Measurements from ENCODE around the gene HDAC10.

The HDAC10 gene

GRCh38 chr22:50283821-50284220, 32.8 kb upstream of the HDAC10 start:
- H3K9me3 ChIP-seq (ENCODE audit: control insufficient read depth, insufficient read depth, low read length) = no peaks in the 10 kb centered on the region
- peaks cover 82% of the 10 kb centered on the region for H3K36me3 ChIP-seq (ENCODE audit: control insufficient read depth, insufficient read depth, low read length)
- H3K27me3 ChIP-seq (ENCODE audit: control insufficient read depth, insufficient read depth, low read length) = no peaks in the 10 kb centered on the region
- H3K9ac ChIP-seq (ENCODE audit: low read depth, low read length) = no peak overlapping the region
- no peaks in the 10 kb centered on the region for H3K4me1 ChIP-seq (ENCODE audit: control insufficient read depth, insufficient read depth, low read length)
- H3K4me3 ChIP-seq (ENCODE audit: low read depth, low read length) = no peak overlapping the region
- H3K27ac ChIP-seq (ENCODE audit: low read depth, low read length) = no peak overlapping the region

- Histone ChIP-seq H3K9ac (ENCODE audit: low read depth, low read length) (no peak overlapping the region), H3K27ac (ENCODE audit: low read depth, low read length) (no peak overlapping the region), H3K4me1 (ENCODE audit: control insufficient read depth, insufficient read depth, low read length) (no peaks in the 10 kb centered on the region), H3K27me3 (ENCODE audit: control insufficient read depth, insufficient read depth, low read length) (no peaks in the 10 kb centered on the region), H3K9me3 (ENCODE audit: control insufficient read depth, insufficient read depth, low read length) (no peaks in the 10 kb centered on the region), H3K36me3 (ENCODE audit: control insufficient read depth, insufficient read depth, low read length) (peaks cover 83% of the 10 kb centered on the region), H3K4me3 (ENCODE audit: low read depth, low read length) (no peak overlapping the region)
These were observed 31.5 kb upstream of the HDAC10 start for GRCh38 chr22:50282361-50283155.

GRCh38 chr22:50281957-50282356, 30.9 kb upstream of the HDAC10 start:
- Histone ChIP-seq H3K27ac (ENCODE audit: low read depth, low read length) (peak overlapping the region; percentile 20), H3K4me3 (ENCODE audit: low read depth, low read length) (no peak overlapping the region), H3K27me3 (ENCODE audit: control insufficient read depth, insufficient read depth, low read length) (no peaks in the 10 kb centered on the region), H3K36me3 (ENCODE audit: control insufficient read depth, insufficient read depth, low read length) (peaks cover 84% of the 10 kb centered on the region), H3K4me1 (ENCODE audit: control insufficient read depth, insufficient read depth, low read length) (no peaks in the 10 kb centered on the region), H3K9me3 (ENCODE audit: control insufficient read depth, insufficient read depth, low read length) (no peaks in the 10 kb centered on the region), H3K9ac (ENCODE audit: low read depth, low read length) (no peak overlapping the region)

GRCh38 chr22:50281384-50281760, 30.3 kb upstream of the HDAC10 start:
- Histone ChIP-seq H3K4me1 (ENCODE audit: control insufficient read depth, insufficient read depth, low read length) (no peaks in the 10 kb centered on the region), H3K36me3 (ENCODE audit: control insufficient read depth, insufficient read depth, low read length) (peaks cover 83% of the 10 kb centered on the region), H3K4me3 (ENCODE audit: low read depth, low read length) (no peak overlapping the region), H3K27me3 (ENCODE audit: control insufficient read depth, insufficient read depth, low read length) (no peaks in the 10 kb centered on the region), H3K9me3 (ENCODE audit: control insufficient read depth, insufficient read depth, low read length) (peaks cover 1% of the 10 kb centered on the region; the same call in 1 of the 2 replicates), H3K27ac (ENCODE audit: low read depth, low read length) (peak overlapping the region; percentile 20), H3K9ac (ENCODE audit: low read depth, low read length) (no peak overlapping the region)

GRCh38 chr22:50280708-50281383, 29.8 kb upstream of the HDAC10 start:
- Histone ChIP-seq H3K27ac (ENCODE audit: low read depth, low read length) (no peak overlapping the region), H3K9ac (ENCODE audit: low read depth, low read length) (no peak overlapping the region), H3K36me3 (ENCODE audit: control insufficient read depth, insufficient read depth, low read length) (peaks cover 82% of the 10 kb centered on the region), H3K27me3 (ENCODE audit: control insufficient read depth, insufficient read depth, low read length) (no peaks in the 10 kb centered on the region), H3K9me3 (ENCODE audit: control insufficient read depth, insufficient read depth, low read length) (peaks cover 5% of the 10 kb centered on the region; the same call in 1 of the 2 replicates), H3K4me3 (ENCODE audit: low read depth, low read length) (no peak overlapping the region), H3K4me1 (ENCODE audit: control insufficient read depth, insufficient read depth, low read length) (no peaks in the 10 kb centered on the region)

GRCh38 chr22:50280022-50280707, 29.1 kb upstream of the HDAC10 start:
- Histone ChIP-seq H3K36me3 (ENCODE audit: control insufficient read depth, insufficient read depth, low read length) (peaks cover 87% of the 10 kb centered on the region), H3K9me3 (ENCODE audit: control insufficient read depth, insufficient read depth, low read length) (peaks cover 7% of the 10 kb centered on the region; the same call in 1 of the 2 replicates)

GRCh38 chr22:50278956-50279619, 28.0 kb upstream of the HDAC10 start:
- no peak overlapping the region for H3K9ac ChIP-seq (ENCODE audit: low read depth, low read length)
- H3K27ac ChIP-seq (ENCODE audit: low read depth, low read length) = no peak overlapping the region
- H3K4me3 ChIP-seq (ENCODE audit: low read depth, low read length) = no peak overlapping the region
- peaks cover 7% of the 10 kb centered on the region; the same call in 1 of the 2 replicates for H3K9me3 ChIP-seq (ENCODE audit: control insufficient read depth, insufficient read depth, low read length)
- H3K36me3 ChIP-seq (ENCODE audit: control insufficient read depth, insufficient read depth, low read length) = peaks cover 85% of the 10 kb centered on the region
- no peaks in the 10 kb centered on the region for H3K27me3 ChIP-seq (ENCODE audit: control insufficient read depth, insufficient read depth, low read length)
- H3K4me1 ChIP-seq (ENCODE audit: control insufficient read depth, insufficient read depth, low read length) = no peaks in the 10 kb centered on the region

More at GRCh38 chr22:50280022-50280707, 29.1 kb upstream of the HDAC10 start:
- no peak overlapping the region for H3K9ac ChIP-seq (ENCODE audit: low read depth, low read length)
- no peak overlapping the region for H3K27ac ChIP-seq (ENCODE audit: low read depth, low read length)
- H3K4me1 ChIP-seq (ENCODE audit: control insufficient read depth, insufficient read depth, low read length) = no peaks in the 10 kb centered on the region
- H3K4me3 ChIP-seq (ENCODE audit: low read depth, low read length) = no peak overlapping the region
- no peaks in the 10 kb centered on the region for H3K27me3 ChIP-seq (ENCODE audit: control insufficient read depth, insufficient read depth, low read length)

- Histone ChIP-seq H3K4me1 (ENCODE audit: control insufficient read depth, insufficient read depth, low read length) (no peaks in the 10 kb centered on the region), H3K4me3 (ENCODE audit: low read depth, low read length) (no peak overlapping the region), H3K9me3 (ENCODE audit: control insufficient read depth, insufficient read depth, low read length) (peaks cover 7% of the 10 kb centered on the region; the same call in 1 of the 2 replicates), H3K27me3 (ENCODE audit: control insufficient read depth, insufficient read depth, low read length) (no peaks in the 10 kb centered on the region), H3K27ac (ENCODE audit: low read depth, low read length) (no peak overlapping the region), H3K9ac (ENCODE audit: low read depth, low read length) (no peak overlapping the region), H3K36me3 (ENCODE audit: control insufficient read depth, insufficient read depth, low read length) (peaks cover 82% of the 10 kb centered on the region)
These were observed 27.4 kb upstream of the HDAC10 start for GRCh38 chr22:50278461-50278860.

- Histone ChIP-seq H3K4me3 (ENCODE audit: low read depth, low read length) (no peak overlapping the region), H3K27me3 (ENCODE audit: control insufficient read depth, insufficient read depth, low read length) (no peaks in the 10 kb centered on the region; the same call in 1 of the 2 replicates), H3K36me3 (ENCODE audit: control insufficient read depth, insufficient read depth, low read length) (peaks cover 75% of the 10 kb centered on the region), H3K9ac (ENCODE audit: low read depth, low read length) (no peak overlapping the region), H3K4me1 (ENCODE audit: control insufficient read depth, insufficient read depth, low read length) (no peaks in the 10 kb centered on the region), H3K27ac (ENCODE audit: low read depth, low read length) (no peak overlapping the region), H3K9me3 (ENCODE audit: control insufficient read depth, insufficient read depth, low read length) (peaks cover 7% of the 10 kb centered on the region; the same call in 1 of the 2 replicates)
These were observed 26.7 kb upstream of the HDAC10 start for GRCh38 chr22:50277761-50278160.

- H3K4me3 ChIP-seq (ENCODE audit: low read depth, low read length) = no peak overlapping the region
- H3K27me3 ChIP-seq (ENCODE audit: control insufficient read depth, insufficient read depth, low read length) = peaks cover 4% of the 10 kb centered on the region
- H3K36me3 ChIP-seq (ENCODE audit: control insufficient read depth, insufficient read depth, low read length) = peaks cover 59% of the 10 kb centered on the region
- peaks cover 7% of the 10 kb centered on the region; the same call in 1 of the 2 replicates for H3K9me3 ChIP-seq (ENCODE audit: control insufficient read depth, insufficient read depth, low read length)
- H3K27ac ChIP-seq (ENCODE audit: low read depth, low read length) = no peak overlapping the region
- H3K4me1 ChIP-seq (ENCODE audit: control insufficient read depth, insufficient read depth, low read length) = no peaks in the 10 kb centered on the region
- H3K9ac ChIP-seq (ENCODE audit: low read depth, low read length) = no peak overlapping the region
These were observed 25.1 kb upstream of the HDAC10 start for GRCh38 chr22:50276143-50276542.

All from HUES48 (cell line).